ENCODE data around the gene PARD3. TPM values are rescaled to one million over a fixed set of nuclear protein-coding genes. Genes with fewer than 3 reads are reported as not detected.
"Not testable (repeated sequence)": the region's sequence is repeated elsewhere in the genome, so short reads cannot be mapped to it uniquely, and the experiment has no call there.

PARD3 gene
- total RNA-seq, 4 donors from 2014 or later = 98.9 to 122 (median 105) TPM

DNA sequence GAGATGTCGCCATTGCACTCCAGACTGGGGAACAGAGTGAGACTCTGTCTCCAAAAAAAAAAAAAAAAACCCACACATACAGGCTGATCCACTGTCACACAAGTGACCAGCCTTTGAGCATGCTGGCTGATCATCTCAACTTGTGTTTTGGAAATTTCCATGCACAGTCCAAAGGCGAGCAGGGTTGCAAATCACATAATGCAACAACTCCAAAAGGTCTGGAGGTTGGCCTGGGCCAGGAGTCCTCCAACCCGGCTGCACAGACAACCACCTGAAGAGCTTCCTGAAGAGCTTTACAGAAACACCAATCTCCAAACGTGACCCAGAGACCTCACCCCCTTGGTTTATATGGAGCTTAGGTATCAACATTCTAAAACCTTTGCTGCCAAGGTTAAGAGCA, 16.4 kb downstream of the PARD3 start:
- H3K9me3 ChIP-seq = no peaks in the 10 kb centered on the region
- TF ChIP-seq POLR2AphosphoS5 (IDR thresholded peaks at IDR 0.05) (no peak), POLR2A (IDR thresholded peaks at IDR 0.05; ENCODE audit: low read depth) (no peak), EP300 (IDR thresholded peaks at IDR 0.05) (no peak)
- TF ChIP-seq, protein P1, sequence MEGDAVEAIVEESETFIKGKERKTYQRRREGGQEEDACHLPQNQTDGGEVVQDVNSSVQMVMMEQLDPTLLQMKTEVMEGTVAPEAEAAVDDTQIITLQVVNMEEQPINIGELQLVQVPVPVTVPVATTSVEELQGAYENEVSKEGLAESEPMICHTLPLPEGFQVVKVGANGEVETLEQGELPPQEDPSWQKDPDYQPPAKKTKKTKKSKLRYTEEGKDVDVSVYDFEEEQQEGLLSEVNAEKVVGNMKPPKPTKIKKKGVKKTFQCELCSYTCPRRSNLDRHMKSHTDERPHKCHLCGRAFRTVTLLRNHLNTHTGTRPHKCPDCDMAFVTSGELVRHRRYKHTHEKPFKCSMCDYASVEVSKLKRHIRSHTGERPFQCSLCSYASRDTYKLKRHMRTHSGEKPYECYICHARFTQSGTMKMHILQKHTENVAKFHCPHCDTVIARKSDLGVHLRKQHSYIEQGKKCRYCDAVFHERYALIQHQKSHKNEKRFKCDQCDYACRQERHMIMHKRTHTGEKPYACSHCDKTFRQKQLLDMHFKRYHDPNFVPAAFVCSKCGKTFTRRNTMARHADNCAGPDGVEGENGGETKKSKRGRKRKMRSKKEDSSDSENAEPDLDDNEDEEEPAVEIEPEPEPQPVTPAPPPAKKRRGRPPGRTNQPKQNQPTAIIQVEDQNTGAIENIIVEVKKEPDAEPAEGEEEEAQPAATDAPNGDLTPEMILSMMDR (IDR thresholded peaks at IDR 0.05) = no peak
- 80% methylated on average over 3 of the region's 4 CpGs for WGBS
- intact Hi-C loops (cut with DNase I) = no loop called here
- no peak overlapping the region for H3K4me3 ChIP-seq
- H3K27ac ChIP-seq (replicated peaks in 1 of 4) = no peak overlapping the region
- no peak for DNase-seq (ENCODE audit: extremely low spot score)
- H3K36me3 ChIP-seq = no peaks in the 10 kb centered on the region
- peaks cover 3 to 47% (median 30%) of the 10 kb centered on the region in 4 donors for H3K4me1 ChIP-seq
- no peaks in the 10 kb centered on the region for H3K27me3 ChIP-seq

DNA sequence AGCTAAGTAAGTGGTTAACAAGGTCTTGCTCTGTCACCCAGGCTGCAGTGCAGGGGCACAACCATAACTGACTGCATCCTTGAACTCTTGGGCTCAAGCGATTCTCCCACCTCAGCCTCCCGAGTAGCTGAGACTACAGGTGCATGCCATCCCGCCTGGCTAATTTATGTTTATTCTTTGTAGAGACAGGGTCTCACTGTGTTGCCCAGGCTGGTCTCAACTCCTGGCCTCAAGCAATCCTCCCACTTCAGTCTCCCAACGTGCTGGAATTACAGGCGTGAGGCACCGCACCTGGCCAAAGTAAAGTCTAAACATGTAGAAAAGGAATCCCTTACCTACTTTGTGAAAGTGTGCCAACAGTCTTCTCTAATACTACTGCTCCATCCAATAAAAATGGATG, 17.9 kb downstream of the PARD3 start:
- intact Hi-C loops (cut with DNase I) = no loop called here
- Histone ChIP-seq H3K36me3 (no peaks in the 10 kb centered on the region), H3K4me1 (peaks cover 7 to 57% (median 42%) of the 10 kb centered on the region in 4 donors), H3K27ac (replicated peaks in 1 of 4) (no peak overlapping the region), H3K4me3 (no peak overlapping the region), H3K27me3 (no peaks in the 10 kb centered on the region), H3K9me3 (no peaks in the 10 kb centered on the region)
- DNase-seq (ENCODE audit: extremely low spot score) = no peak
- WGBS = 98% methylated on average over 6 of the region's 6 CpGs
- no peak for TF ChIP-seq POLR2A (IDR thresholded peaks at IDR 0.05; ENCODE audit: low read depth)
- TF ChIP-seq, protein P1 (IDR thresholded peaks at IDR 0.05) = no peak
- no peak for TF ChIP-seq POLR2AphosphoS5 (IDR thresholded peaks at IDR 0.05)
- no peak for TF ChIP-seq EP300 (IDR thresholded peaks at IDR 0.05)

DNA sequence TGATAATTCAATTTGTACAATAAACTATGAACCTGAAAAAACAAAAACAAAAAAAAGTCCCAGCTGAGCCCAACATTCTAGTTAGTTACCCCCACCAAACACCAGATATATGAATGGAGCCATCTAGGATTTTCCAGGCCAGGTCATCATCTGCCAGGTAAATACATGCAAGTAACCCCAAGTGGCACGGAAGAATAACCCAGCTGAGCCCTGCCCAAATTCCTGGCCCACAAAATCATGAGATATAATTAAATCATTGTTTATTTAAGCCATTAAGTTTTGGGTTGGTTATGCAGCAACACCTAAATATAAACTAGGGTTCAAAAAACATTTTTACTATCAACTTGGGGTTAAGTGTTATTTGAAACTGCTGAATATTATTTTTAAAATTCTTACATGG, 19.0 kb downstream of the PARD3 start:
- Histone ChIP-seq H3K36me3 (no peaks in the 10 kb centered on the region), H3K9me3 (no peaks in the 10 kb centered on the region), H3K4me3 (no peak overlapping the region), H3K27ac (replicated peaks in 1 of 4) (no peak overlapping the region), H3K27me3 (no peaks in the 10 kb centered on the region), H3K4me1 (peaks cover 11 to 58% (median 41%) of the 10 kb centered on the region in 4 donors)
- DNase-seq (ENCODE audit: extremely low spot score) = no peak
- intact Hi-C loops (cut with DNase I) = no loop called here
- TF ChIP-seq POLR2A (IDR thresholded peaks at IDR 0.05; ENCODE audit: low read depth) = no peak
- TF ChIP-seq EP300 (IDR thresholded peaks at IDR 0.05) = no peak
- TF ChIP-seq POLR2AphosphoS5 (IDR thresholded peaks at IDR 0.05) = no peak
- TF ChIP-seq, protein P1 (IDR thresholded peaks at IDR 0.05) = no peak
- 93% methylated on average over 1 of the region's 1 CpG for WGBS

DNA sequence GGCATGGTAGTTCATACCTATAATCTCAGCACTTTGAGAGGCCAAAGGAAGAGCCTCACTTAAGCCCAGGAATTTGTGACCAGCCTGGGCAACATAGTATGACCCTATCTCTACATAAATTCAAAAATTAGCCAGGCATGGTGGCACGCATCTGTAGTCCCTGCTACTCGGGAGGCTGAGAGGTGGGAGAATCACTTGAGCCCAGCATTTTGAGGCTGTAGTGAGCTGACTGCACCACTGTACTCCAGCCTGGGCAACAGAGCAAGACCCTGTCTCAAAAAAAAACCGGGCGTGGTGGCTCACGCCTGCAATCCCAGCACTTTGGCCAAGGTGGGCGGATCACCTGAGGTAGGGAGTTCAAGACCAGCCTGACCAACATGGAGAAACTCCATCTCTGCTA, 19.8 kb downstream of the PARD3 start:
- no peak for DNase-seq (ENCODE audit: extremely low spot score)
- Histone ChIP-seq H3K27ac (replicated peaks in 1 of 4) (no peak overlapping the region), H3K4me1 (peaks cover 15 to 58% (median 41%) of the 10 kb centered on the region in 4 donors), H3K4me3 (no peak overlapping the region), H3K27me3 (no peaks in the 10 kb centered on the region), H3K9me3 (no peaks in the 10 kb centered on the region), H3K36me3 (no peaks in the 10 kb centered on the region)
- intact Hi-C loops (cut with DNase I) = no loop called here
- TF ChIP-seq EP300 (IDR thresholded peaks at IDR 0.05) = no peak
- TF ChIP-seq, protein P1 (IDR thresholded peaks at IDR 0.05) = no peak
- whole genome bisulfite sequencing = 97% methylated on average over 6 of the region's 6 CpGs

DNA sequence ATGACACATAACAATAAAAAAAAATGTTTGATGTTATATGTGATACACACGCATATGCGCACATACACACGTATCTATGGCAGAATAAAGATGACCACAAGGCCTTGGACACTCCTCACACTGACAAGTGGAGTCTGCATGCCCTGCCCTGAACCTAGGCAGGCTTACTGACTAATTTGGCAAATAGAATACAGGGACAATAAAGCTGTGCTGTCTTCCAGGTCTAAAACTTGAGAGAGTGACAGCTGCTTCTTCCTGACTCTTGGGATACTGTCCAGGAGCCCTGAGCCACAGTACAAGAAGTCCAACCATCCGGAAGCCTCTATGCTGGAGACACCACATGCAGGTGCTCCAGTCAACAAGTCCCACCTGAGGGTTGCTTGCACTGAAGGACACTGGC, 20.3 kb downstream of the PARD3 start:
- Histone ChIP-seq H3K36me3 (no peaks in the 10 kb centered on the region), H3K27ac (replicated peaks in 1 of 4) (no peak overlapping the region), H3K27me3 (no peaks in the 10 kb centered on the region), H3K4me3 (no peak overlapping the region), H3K9me3 (no peaks in the 10 kb centered on the region), H3K4me1 (peaks cover 19 to 58% (median 41%) of the 10 kb centered on the region in 4 donors)
- intact Hi-C loops (cut with DNase I) = no loop called here
- DNase-seq (ENCODE audit: extremely low spot score) = no peak
- WGBS = 96% methylated on average over 3 of the region's 4 CpGs
- TF ChIP-seq POLR2AphosphoS5 (IDR thresholded peaks at IDR 0.05) = no peak
- TF ChIP-seq POLR2A (IDR thresholded peaks at IDR 0.05; ENCODE audit: low read depth) = no peak
- no peak for TF ChIP-seq EP300 (IDR thresholded peaks at IDR 0.05)

DNA sequence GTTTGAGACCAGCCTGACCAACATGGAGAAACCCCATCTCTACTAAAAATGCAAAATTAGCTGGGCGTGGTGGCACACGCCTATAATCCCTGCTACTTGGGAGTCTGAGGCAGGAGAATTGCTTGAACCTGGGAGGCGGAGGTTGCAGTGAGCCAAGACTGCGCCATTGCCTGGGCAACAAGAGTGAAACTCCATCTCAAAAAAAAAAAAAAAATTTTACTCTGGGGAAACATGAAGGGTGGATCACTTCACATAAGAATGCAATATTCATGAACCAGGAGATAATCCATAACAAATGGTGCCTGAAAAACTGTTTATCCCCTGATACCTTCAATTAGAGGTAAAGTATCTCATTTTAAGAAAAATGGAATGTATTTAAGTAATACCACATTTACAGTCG, 21.5 kb downstream of the PARD3 start:
- H3K27me3 ChIP-seq; H3K36me3 ChIP-seq; H3K9me3 ChIP-seq; DNase-seq (ENCODE audit: extremely low spot score); intact Hi-C loops (cut with DNase I); H3K4me3 ChIP-seq; H3K27ac ChIP-seq (replicated peaks in 1 of 4): not testable (repeated sequence)
- WGBS = 93% methylated on average over 5 of the region's 5 CpGs
- peaks cover 20 to 57% (median 44%) of the 10 kb centered on the region in 4 donors for H3K4me1 ChIP-seq
